GM12873 (cell line): Measurements from ENCODE around the gene LIMK1.

ENCODE experiments used
- TF ChIP-seq, protein P1 (sequence below): IDR thresholded peaks from 2 replicates; pipeline ENCODE4 v1.5.1; 2012; ENCODE audit warnings: low read depth, mild to moderate bottlenecking, moderate library complexity, low read length, control low read depth; ENCODE audit not compliant: insufficient read depth; ENCODE audit errors: missing control alignments

The LIMK1 gene

DNA sequence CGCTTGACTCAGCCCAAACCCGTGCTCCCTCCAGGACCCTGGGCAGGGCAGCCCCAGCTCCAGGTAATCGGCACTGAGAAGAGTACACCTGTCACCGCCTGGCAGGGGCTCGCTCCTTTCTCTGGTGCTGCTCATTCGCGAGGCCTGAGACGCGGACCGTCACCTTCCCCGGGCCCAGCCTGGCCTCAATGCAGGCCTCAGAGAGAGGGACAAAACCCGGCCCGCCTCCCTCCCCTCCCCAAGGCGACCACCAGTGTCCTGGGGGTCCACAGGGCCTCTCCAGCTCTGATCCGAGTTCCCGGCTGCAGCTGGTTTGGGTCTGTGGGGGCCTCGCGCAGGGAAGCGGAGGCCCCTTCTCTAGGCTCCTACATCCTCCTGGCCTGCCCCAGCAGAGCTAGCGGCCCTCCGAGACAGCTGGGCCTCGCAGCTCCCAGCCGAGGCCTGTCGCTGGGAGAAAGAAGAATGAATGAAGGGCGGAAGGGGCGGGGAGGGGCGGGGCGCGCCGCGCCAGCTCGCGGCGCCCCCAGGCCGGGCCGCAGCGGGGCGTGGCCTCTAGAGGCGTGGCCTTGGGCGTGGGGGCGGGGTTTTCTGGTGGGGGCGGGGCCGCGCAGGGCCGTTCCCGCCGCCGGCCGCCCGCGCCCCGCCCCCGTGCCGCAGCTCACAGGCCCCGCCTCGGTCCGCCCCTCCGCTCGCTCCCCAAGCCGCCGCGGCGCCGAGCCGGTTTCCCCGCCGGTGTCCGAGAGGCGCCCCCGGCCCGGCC is at the start of gene LIMK1:
LIMK1 (plus strand) TSS at position 688 of the 760 bp plus-strand sequence. CDS start 187 bp downstream, outside the sequence.
- TF ChIP-seq, protein P1, sequence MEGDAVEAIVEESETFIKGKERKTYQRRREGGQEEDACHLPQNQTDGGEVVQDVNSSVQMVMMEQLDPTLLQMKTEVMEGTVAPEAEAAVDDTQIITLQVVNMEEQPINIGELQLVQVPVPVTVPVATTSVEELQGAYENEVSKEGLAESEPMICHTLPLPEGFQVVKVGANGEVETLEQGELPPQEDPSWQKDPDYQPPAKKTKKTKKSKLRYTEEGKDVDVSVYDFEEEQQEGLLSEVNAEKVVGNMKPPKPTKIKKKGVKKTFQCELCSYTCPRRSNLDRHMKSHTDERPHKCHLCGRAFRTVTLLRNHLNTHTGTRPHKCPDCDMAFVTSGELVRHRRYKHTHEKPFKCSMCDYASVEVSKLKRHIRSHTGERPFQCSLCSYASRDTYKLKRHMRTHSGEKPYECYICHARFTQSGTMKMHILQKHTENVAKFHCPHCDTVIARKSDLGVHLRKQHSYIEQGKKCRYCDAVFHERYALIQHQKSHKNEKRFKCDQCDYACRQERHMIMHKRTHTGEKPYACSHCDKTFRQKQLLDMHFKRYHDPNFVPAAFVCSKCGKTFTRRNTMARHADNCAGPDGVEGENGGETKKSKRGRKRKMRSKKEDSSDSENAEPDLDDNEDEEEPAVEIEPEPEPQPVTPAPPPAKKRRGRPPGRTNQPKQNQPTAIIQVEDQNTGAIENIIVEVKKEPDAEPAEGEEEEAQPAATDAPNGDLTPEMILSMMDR, result no peak

DNA sequence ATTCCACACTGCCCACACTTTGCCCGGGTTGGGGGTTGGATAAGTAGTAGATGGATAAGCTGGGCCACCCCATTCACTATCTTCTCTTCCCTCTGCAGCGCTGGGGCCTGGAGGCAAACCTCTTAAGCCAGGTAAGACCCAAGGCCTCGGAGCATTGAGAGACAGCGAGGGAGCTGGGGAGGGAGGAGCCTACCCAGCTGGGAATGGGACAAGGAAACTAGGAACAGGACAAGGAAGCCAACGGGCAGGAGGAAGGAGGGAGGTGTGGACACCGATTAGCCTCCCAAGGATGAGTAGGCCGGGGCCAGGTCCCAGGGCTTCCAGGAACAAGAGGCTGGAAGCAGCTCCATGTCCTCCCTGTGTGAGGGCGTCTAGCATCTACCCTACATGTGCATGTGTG is 46.0 kb upstream of the LIMK1 start:
- TF ChIP-seq, protein P1, result no peak

DNA sequence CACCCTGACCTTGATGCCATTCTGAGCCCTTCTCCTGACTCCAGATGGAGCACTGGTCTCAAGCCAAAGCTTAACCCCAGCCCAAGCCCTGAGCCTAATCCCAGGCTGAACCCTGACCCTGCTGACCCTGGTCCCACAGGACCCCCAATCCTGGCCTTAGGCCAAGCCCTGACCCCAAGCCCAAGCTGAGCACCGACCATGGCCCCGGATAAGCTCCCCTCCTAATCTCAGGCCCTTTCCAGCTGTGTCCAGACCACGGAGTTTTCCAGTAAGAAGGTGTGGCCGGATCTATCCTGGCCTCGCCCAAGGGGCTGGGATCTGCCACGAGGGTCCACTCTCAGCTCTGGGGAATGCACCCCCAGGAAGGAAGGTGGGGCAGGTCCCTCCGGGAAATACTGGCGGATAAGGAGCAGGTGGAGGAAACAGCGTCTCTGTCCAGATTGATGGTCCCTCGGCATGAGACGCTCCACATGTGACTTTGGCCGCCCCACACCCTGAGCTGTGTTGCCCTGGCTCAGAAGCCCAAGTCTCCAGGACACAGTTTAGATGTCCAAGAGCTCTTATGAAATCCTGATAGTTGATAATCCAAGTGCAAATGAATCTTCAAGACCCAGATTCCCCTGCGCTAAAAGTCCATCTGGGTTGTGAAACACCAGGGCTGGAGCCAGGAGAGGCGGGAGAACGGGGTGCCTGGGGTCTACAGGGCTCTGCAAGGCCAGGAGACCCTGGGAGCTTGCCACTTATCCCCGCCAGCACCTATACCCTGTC is 45.2 kb upstream of the LIMK1 start:
- TF ChIP-seq, protein P1, result no peak

DNA sequence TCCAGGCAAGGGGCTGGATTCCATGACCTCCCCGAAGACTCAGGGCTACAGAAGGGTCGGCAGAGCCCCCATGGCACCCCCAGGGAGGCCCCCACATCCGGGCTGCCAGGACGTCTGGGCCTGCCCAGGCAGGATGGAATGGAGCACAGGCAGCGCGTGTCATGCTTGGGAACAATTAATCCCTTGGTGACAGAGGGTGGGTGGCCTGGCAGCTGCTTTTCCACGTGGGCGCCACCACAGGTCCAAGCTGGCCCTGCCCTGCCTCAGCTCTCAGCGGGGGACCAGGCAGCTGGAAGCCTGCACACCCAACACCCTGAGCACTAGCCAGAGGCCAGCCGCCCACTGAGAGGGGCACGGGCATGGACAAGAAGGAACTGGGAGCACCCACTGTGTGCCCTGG is 44.3 kb upstream of the LIMK1 start:
- TF ChIP-seq, protein P1, result no peak

DNA sequence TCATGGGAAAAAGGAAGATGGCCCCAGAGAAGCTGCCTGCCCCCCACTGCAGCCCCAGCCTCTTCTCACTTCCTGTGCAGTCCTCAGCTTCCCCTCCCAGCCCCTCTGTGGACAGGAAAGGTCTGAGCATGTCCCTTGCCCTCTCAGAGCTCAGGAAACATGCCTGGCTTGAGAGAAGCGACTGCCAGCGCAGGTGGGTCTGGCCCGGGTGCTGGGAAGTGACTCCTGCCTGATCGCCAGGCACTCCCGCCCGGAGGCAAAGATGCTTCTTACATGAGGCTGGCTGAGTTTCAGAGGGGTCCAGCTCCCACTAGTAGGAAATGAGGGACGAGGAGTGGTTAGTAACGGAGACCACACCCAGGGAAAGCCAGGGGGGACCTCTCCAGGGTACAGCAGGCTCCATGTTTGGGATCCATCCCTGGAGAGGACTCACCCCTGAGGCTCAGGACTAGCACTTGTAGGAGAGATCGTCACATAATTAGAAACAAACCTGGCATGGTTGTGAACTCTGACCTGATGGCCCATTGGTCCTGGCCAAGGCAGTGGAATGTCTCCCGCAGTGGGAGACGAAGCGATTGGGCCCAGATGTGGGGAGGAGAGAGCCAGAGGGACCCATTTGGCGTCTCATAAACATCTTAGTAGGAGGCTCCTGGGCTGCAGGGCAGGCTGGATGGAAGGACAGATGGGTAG is 43.4 kb upstream of the LIMK1 start:
- TF ChIP-seq, protein P1, result no peak

DNA sequence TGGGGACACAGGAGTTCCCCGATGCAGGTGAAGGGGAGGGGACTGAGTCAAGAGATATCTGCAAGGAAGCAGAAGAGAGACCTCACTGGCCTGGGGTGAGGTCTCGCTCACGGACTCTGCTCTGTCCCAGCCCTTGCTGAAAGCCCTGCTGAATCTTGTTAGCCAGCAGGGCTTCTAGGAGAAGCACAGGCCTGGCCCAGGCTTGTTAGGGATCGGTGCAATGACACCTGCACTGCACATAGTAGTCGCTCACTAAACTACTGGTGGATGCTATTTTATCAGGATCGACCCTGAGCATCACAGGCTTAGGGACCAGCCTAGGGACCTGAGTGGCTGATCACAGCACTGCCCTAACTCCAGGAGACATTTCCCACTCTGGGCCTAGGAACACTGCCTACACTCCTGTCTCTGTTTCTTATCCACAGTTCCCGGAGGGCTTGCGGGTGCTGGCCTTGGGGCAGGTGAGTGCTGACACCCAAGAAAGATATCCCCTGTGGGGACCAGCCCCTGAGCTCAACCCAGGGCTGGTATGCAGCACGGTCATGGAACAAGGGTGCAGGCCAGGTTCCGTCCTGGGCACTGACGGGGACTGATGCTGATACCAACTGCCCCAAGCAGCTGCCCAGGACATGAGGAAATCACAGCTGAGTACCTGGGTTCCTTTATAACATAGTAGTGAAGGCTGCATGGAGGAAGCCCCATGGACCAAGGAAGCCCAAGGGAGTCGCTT is 42.6 kb upstream of the LIMK1 start:
- TF ChIP-seq, protein P1, result no peak
